Transverse colon (tissue), 4 donors: Measurements from ENCODE around the gene EMC10.

Source experiments
- CTCF ChIP-seq, 5 experiments: fragments of 200-600 bp in 3 of 5; fragments of 450-650 bp in 2 of 5; sonication (generic) in 3 of 5; IDR thresholded peaks; 1 replicate in 2 of 5; 2 replicates in 3 of 5; pipeline ENCODE4 v1.5.1; 2016 to 2017; ENCODE audit warnings: antibody characterized with exemption in 5 of 5, inconsistent platforms in 3 of 5, mild to moderate bottlenecking in 2 of 5, moderate library complexity in 1 of 5
- EP300 ChIP-seq: sonication (generic); formaldehyde crosslinking; IDR thresholded peaks from one replicate; pipeline ENCODE4 v1.6.1; 2017; ENCODE audit warnings: antibody characterized with exemption, low read depth
- POLR2A ChIP-seq: fragments of 450-650 bp; IDR thresholded peaks from one replicate; pipeline ENCODE4 v1.6.1; 2016; ENCODE audit warnings: antibody characterized with exemption, mild to moderate bottlenecking, moderate library complexity
- POLR2AphosphoS5 ChIP-seq, 3 donors: sonication (generic); formaldehyde crosslinking; IDR thresholded peaks; one replicate each; pipeline ENCODE4 v1.6.1; 2016; ENCODE audit warnings: antibody characterized with exemption in 3 of 3

GRCh38 chr19:50537306-50537685, 61.0 kb downstream of the EMC10 start:
- TF ChIP-seq CTCF (IDR thresholded peaks at IDR 0.05) (no peak), POLR2AphosphoS5 (IDR thresholded peaks at IDR 0.05) (no peak), POLR2A (no peak), EP300 (no peak)
